HG03135 (cell line): Measurements from ENCODE around the gene SLC31A1.
"Not testable (repeated sequence)": the region's sequence is repeated elsewhere in the genome, so short reads cannot be mapped to it uniquely, and the experiment has no call there.

Experiments used
- ATAC-seq: cut with Tn5 transposase; IDR thresholded peaks from one replicate; pipeline ENCODE4 v1.9.1; 2021; ENCODE audit warnings: mild to moderate bottlenecking, moderate library complexity; ENCODE audit not compliant: unreplicated experiment

Gene SLC31A1

DNA sequence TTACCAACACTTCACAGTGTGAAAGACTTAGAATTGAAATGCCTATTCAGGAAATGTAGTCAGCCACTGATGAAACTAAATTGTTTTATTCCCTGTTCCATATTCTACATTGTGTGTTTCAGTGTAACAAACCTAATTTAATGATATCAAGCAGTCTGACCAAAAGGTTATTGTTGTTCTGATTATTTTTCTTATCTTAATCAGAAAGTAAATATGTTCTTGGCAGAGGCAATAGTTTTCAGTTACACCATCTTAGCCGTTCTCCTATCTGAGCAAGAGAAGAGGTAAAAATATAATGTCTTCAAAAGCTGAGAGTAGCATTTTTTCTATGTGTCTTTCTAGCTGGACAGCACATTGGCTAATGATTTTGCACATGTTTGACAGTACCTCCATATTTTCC is 36.9 kb downstream of the SLC31A1 start:
- ATAC-seq, result no peak

- ATAC-seq, result no peak
These were observed 40.8 kb downstream of the SLC31A1 start for GRCh38 chr9:113261917-113262671.

GRCh38 chr9:113266174-113266573 is 44.8 kb downstream of the SLC31A1 start:
- ATAC-seq, result no peak

GRCh38 chr9:113267911-113268566 is 46.7 kb downstream of the SLC31A1 start:
- ATAC-seq, result no peak

- no peak for ATAC-seq
These were observed 48.0 kb downstream of the SLC31A1 start for GRCh38 chr9:113269355-113269754.

DNA sequence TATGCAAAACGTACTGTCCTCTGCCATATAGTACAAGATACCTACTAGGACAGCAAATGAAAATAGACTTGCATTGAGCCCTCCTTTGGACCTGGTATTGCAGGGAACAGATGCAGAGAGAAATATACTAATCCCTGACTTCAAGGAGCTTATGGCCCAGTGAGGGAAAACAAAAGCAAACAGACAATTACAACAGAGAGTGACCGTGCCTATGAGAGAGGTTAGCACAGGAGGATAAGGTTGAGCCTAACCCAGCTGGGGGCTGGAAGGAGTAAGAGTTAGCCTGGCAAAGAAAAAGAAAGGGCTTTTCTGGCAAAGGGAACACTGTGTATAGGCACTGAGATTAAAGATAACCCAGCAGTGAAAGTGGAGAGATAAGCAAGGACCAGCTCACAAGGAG is 48.5 kb downstream of the SLC31A1 start:
- no peak for ATAC-seq

DNA sequence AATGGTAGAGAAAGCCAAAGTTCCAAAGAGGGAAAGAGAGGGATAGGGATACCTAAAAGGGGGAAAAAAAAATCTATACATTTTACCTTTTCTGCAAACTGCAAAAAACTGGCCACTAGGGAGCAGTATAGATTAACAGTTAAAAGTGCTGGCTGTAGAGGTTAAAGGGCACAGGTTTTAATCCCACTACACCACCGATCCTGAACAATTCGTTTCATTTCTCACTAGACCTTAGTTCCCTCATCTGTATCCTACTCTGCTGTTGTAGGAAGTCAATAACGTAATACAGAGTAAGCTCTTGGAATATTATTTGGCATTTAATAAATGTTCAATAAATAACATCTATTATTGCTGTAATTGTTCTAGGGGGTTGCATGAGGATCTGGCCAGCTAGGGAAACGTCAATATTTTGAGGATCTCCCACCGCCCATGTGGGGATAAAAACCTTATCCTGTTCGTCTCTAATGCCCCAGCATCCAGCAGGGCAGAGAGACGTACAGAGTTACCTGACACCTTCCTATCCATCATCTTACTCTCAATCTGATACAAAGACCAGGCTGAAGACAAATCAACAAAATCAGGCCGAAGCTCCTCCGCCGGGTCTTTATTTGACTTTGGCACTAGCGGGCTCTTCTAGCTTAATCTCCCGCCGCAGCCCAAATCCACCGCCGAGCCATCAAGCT is 53.3 kb downstream of the SLC31A1 start:
- peak; percentile 13 for ATAC-seq

DNA sequence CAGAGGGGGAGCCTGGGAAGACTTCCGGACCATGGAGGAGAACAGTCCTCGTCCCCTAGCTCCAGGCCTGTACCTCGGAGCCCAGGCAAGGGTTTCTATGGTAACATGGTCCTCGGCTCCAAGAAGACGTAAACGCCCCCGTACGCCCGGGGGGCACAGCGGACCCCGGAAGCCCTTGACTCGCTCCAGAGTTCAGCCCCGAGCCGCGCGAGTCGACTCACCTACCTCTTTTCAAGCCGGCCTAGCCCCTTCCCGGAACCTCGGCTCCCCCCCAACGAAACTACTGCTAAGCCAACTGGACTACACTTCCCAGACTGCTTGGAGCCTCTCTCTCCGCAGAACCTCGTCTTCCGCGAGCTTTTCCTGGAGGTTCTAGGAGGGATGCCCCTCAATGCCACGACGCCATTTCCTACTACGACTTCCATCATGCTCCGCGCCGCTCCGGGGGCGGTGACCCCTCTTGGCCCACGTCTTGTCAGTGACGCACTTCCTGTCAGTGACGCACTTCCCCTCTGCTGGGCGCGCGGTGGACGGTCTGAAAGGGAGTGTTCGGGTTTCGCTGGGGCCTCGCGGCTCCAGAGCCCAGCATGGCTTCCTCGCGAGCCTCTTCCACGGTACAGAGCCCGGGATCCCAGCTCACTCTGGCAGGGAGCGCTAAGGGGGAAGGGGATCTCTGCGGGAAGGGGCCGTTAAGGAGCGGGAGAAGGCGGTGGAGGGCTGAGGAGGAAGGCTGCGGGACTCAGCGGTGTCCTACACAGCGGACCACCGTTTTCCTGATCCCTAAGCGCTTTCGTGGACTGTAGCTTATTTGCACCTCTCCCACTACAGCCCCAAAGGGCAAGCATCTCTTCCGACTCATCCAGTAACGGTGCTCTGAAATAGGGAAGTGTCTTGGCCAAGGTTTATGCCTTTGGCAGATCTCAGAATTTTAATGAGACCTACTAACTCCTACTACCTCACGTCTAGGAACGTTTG is 54.1 kb downstream of the SLC31A1 start, which contains the start of the genes CDC26 and PRPF4:
Gene CDC26, minus strand, starts transcription at position 416 of the 975 bp plus-strand sequence. CDS start 3,065 bp downstream, outside the sequence.
Gene PRPF4, plus strand, starts transcription at position 502 of the 975 bp plus-strand sequence. Its CDS starts 86 bp downstream, at position 588.
- peak; percentile 98 for ATAC-seq

DNA sequence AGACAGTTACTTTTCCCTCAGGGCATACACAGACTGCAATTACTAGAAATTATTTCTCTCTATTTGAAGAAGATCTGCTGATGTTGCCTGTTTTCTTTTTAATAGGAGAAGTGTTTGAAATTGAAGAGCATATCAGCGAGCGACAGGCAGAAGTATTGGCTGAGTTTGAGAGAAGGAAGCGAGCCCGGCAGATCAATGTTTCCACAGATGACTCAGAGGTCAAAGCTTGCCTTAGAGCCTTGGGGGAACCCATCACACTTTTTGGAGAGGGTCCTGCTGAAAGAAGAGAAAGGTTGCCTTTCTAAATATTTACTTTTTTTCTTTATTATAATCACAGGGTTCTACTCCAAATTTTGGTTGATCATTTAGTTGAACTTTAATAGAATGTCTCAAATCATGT is 57.5 kb downstream of the SLC31A1 start:
- ATAC-seq, result no peak

- no peak for ATAC-seq
These were observed 60.0 kb downstream of the SLC31A1 start for GRCh38 chr9:113281356-113281755.

DNA sequence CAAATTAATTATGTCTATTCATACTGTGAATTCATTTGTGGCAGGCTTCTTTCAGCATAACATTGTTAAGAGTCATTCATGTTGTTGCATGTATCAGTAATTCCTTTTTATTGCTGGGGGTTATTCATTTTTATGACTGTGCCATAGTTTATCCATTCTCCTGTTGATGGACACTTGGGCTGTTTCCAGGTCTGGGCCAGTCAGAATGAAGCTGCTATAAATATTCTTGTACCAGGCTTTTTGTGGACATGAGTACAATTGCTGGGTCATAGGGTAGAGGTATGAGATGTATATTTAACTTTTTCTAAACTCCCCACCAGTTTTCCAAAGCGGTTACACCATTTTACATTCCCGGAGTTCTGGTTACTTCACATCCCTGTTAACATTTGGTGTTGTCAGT is 67.7 kb downstream of the SLC31A1 start:
- no peak for ATAC-seq

DNA sequence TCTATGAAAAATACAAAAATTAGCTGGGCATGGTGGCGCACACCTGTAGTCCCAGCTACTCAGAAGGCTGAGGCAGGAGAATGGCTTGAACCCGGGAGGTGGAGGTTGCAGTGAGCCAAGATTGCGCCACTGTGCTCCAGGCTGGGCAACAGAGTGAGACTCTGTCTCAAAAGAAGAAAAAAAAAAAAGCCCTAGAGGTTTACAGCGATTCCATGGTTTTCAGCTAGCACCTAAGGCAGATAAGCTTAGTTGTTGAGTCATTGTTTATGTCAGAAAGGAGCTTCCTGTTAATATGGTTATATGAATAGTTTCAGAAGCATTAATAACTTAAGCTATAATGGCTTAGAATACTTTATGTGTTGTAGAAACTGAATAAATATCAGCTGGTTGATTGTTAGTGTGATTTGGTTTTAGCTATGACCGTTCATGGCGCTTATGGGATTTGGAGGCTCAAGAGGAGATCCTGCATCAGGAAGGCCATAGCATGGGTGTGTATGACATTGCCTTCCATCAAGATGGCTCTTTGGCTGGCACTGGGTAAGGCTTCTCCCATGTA is 68.8 kb downstream of the SLC31A1 start:
- no peak for ATAC-seq

DNA sequence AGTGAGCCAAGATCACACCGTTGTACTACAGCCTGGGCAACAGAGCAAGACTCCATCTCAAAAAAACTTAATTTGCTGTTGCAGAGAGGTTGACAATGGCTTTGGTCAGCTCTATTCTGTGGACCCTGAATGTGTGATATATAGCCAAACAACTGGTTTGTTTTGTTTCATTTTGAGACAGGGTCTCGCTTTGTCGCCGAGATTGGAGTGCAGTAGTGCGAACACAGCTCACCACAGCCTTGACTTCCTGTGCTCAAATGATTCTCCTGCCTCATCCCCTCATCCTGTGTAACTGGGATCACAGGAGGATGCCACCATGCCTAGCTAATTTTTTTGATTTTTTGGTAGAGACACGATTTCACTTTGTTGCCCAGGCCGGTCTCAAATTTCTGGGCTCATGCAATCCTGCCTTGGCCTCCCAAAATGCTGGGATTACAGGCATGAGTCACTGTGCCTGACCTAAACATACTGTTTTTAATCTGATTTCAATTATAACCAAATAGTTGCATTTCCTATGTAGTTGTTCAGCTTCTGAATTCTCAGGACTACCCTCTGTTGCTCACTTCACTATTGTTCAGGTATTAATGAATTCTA is 72.0 kb downstream of the SLC31A1 start:
- no peak for ATAC-seq

GRCh38 chr9:113296247-113296646 is 74.9 kb downstream of the SLC31A1 start:
- ATAC-seq, result not testable (repeated sequence)

DNA sequence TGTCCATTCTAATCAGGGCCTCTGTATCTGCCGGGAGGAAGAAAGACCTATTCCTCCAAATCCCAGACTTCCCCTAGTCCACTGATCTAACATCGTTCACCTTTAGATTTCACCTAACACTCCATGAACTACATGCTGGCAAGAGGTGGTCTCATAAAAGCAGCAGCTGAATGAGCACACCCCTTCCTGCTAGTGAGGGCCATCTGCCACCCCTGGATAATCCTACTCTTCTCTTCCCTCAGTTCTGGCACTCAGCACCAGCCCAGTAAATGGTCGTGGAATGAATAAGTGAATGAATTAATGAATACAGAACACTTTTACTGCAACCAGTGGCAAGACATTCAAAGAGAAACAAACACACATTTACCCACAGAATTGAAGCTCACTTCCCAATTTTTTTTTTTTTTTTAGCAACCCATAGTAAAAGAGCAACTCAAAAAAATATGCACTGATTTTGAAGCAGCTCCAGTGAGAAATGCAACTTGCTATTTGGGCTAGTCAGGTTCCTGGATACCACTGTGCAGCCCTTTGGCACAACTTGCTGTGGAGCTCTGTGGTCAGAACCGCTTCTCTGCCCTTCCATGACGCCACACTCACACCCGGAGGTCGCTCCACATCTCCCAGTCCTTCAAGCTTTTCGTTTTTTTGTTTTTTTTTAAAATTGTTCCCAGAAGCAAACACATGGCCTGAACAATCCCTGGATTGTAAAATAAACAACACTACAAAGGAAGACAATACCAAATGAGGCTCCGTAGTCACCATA is 75.6 kb downstream of the SLC31A1 start:
- no peak for ATAC-seq

DNA sequence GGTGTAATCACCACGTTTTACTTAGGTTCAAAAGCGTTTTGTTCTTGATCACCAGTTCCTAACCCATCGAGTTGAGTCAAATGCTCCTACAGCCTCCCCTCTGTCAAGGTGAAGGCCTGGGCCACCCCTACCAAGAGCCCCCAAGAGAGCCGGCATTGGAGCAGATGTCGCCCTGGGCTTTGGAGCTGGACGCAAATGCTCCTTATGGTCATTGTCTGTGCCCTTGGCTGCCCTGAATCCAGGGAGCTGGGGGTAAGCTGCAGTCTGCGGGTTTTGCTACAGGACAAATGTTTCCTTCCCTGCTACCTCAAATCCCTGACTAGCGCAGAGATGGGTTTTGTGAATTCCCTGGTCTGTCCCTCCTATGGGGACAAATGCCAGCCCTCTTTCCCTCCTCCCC is 77.0 kb downstream of the SLC31A1 start:
- ATAC-seq, result no peak

- ATAC-seq, result no peak
These were observed 77.8 kb downstream of the SLC31A1 start for GRCh38 chr9:113298924-113299770.

DNA sequence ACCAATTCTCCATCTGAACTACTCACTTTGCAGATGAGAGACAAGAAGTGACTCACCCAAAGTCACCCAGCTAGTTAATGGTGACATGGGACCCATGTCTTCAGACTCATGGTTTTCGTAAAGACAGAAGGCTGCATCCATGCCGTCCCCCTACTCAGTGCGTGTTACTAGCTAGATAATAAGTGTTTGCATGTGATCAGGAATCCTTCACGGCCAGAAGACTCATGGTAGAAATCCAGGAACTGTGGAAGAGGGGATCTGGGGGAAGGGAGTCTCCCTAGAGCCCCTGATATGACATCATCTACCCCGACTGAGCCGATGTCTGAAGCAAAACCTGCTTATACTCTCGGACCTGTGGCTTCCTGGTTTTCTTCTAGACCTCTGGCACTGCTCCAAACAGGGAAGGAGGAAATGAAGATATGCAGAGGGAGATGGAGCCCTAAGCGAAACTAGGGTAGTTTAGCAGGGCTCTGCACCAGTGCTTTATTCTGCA is 78.5 kb downstream of the SLC31A1 start:
- ATAC-seq, result no peak
